GM23338 (cell line): ENCODE measurements around the gene MAVS. TPM values are rescaled to one million over a fixed set of nuclear protein-coding genes. Genes with fewer than 3 reads are reported as not detected.

Experiments used
- ATAC-seq: fragments of 200-7000 bp; cut with Tn5 transposase; 3 replicates; pipeline ENCODE4 v1.9.1; 2020
- DNase-seq: peaks from one replicate; pipeline ENCODE4 v3.0.0-alpha.2; 2015; ENCODE audit warnings: low spot score
- H2AFZ ChIP-seq: fragments of 200-600 bp; sonication (generic); 2 replicates; pipeline ENCODE4 v1.8.0; 2016; ENCODE audit warnings: antibody characterized with exemption, mild to moderate bottlenecking, moderate library complexity
- H3F3A ChIP-seq: fragments of 200-600 bp; sonication (generic); replicated peaks from 2 replicates; pipeline ENCODE4 v1.8.0; 2017; ENCODE audit warnings: antibody characterized with exemption, mixed run types, low read depth
- H3K27ac ChIP-seq: fragments of 200-600 bp; sonication (generic); 2 replicates; pipeline ENCODE4 v1.6.1; 2016; ENCODE audit warnings: low read depth
- H3K27me3 ChIP-seq: fragments of 200-600 bp; sonication (generic); 2 replicates; pipeline ENCODE4 v1.8.0; 2016; ENCODE audit warnings: mild to moderate bottlenecking, mixed run types, moderate library complexity; ENCODE audit not compliant: insufficient read depth
- H3K36me3 ChIP-seq: fragments of 200-600 bp; sonication (generic); 2 replicates; pipeline ENCODE4 v1.8.0; 2016; ENCODE audit warnings: mild to moderate bottlenecking; ENCODE audit not compliant: insufficient read depth
- H3K4me1 ChIP-seq: fragments of 200-600 bp; sonication (generic); 2 replicates; pipeline ENCODE4 v1.8.0; 2016; ENCODE audit warnings: mild to moderate bottlenecking, moderate library complexity; ENCODE audit not compliant: insufficient read depth
- H3K4me2 ChIP-seq: fragments of 200-600 bp; sonication (generic); 2 replicates; pipeline ENCODE4 v1.7.1; 2017; ENCODE audit warnings: mixed run types
- H3K4me3 ChIP-seq: fragments of 200-600 bp; sonication (generic); 2 replicates; pipeline ENCODE4 v1.6.1; 2016; ENCODE audit warnings: mixed run types
- H3K79me2 ChIP-seq: fragments of 200-600 bp; sonication (generic); replicated peaks from 2 replicates; pipeline ENCODE4 v1.8.0; 2017; ENCODE audit warnings: mild to moderate bottlenecking; ENCODE audit not compliant: insufficient read depth
- H3K9me2 ChIP-seq: fragments of 200-600 bp; sonication (generic); 2 replicates; pipeline ENCODE4 v1.8.0; 2017; ENCODE audit not compliant: insufficient read depth
- H4K20me1 ChIP-seq: fragments of 200-600 bp; sonication (generic); replicated peaks from 2 replicates; pipeline ENCODE4 v1.8.0; 2017; ENCODE audit warnings: mild to moderate bottlenecking; ENCODE audit not compliant: insufficient read depth
- H3K27ac Mint-ChIP-seq: 2 replicates; pipeline ENCODE4 v1.8.0; 2020; ENCODE audit warnings: inconsistent platforms, mild to moderate bottlenecking, moderate library complexity, mixed read lengths
- H3K27me3 Mint-ChIP-seq: 3 replicates; pipeline ENCODE4 v1.8.0; 2022; ENCODE audit warnings: low read depth, mild to moderate bottlenecking, moderate library complexity, mixed read lengths, inconsistent platforms; ENCODE audit not compliant: insufficient read depth, poor library complexity
- H3K36me3 Mint-ChIP-seq: 3 replicates; pipeline ENCODE4 v1.8.0; 2021; ENCODE audit warnings: low read depth, mild to moderate bottlenecking, inconsistent platforms, moderate library complexity, mixed read lengths
- H3K4me1 Mint-ChIP-seq: 3 replicates; pipeline ENCODE4 v1.8.0; 2020; ENCODE audit warnings: mild to moderate bottlenecking, inconsistent platforms, mixed read lengths
- H3K4me3 Mint-ChIP-seq: 3 replicates; pipeline ENCODE4 v1.8.0; 2021; ENCODE audit warnings: moderate library complexity, mild to moderate bottlenecking, inconsistent platforms, mixed read lengths
- H3K9me3 Mint-ChIP-seq: 3 replicates; pipeline ENCODE4 v1.8.0; 2020; ENCODE audit warnings: moderate library complexity, mild to moderate bottlenecking, inconsistent platforms, mixed read lengths
- CREB1 ChIP-seq: fragments of 250-450 bp; sonication (Bioruptor Pico); IDR thresholded peaks from 2 replicates; pipeline ENCODE4 v1.5.0; 2020; ENCODE audit warnings: low read depth, mild to moderate bottlenecking, moderate library complexity
- EZH2 ChIP-seq: fragments of 200-600 bp; sonication (generic); IDR thresholded peaks from one replicate; pipeline ENCODE4 v1.8.0; 2017; ENCODE audit warnings: antibody characterized with exemption, mild to moderate bottlenecking, low read depth; ENCODE audit not compliant: unreplicated experiment
- EZH2phosphoT487 ChIP-seq: fragments of 200-600 bp; sonication (generic); IDR thresholded peaks from one replicate; pipeline ENCODE4 v1.8.1; 2018; ENCODE audit warnings: antibody characterized with exemption; ENCODE audit not compliant: unreplicated experiment
- JUNB ChIP-seq: IDR thresholded peaks from one replicate; pipeline ENCODE4 v1.6.1; 2016; ENCODE audit warnings: antibody characterized with exemption; ENCODE audit not compliant: unreplicated experiment
- NANOG ChIP-seq: IDR thresholded peaks from 2 replicates; pipeline ENCODE4 v1.6.1; 2016; ENCODE audit warnings: antibody characterized with exemption, borderline replicate concordance
- POLR2AphosphoS5 ChIP-seq: IDR thresholded peaks from 2 replicates; pipeline ENCODE4 v1.6.1; 2016; ENCODE audit warnings: antibody characterized with exemption, low read depth
- STAT1 ChIP-seq: IDR thresholded peaks from one replicate; pipeline ENCODE4 v1.6.1; 2016; ENCODE audit warnings: antibody characterized with exemption; ENCODE audit not compliant: unreplicated experiment
- ZNF114 ChIP-seq: fragments of 250-450 bp; sonication (Bioruptor Pico); IDR thresholded peaks from 2 replicates; pipeline ENCODE4 v1.5.0; 2020; ENCODE audit warnings: mild to moderate bottlenecking, moderate library complexity
- ZNF331 ChIP-seq: fragments of 250-450 bp; sonication (Bioruptor Pico); IDR thresholded peaks from 2 replicates; pipeline ENCODE4 v1.5.0; 2020; ENCODE audit warnings: low read depth, mild to moderate bottlenecking, moderate library complexity
- polyA plus RNA-seq: library from polyadenylated mRNA; unstranded; fragments of >200 nt; fragmentation: Nextera tagmentation; extraction: Ambion mirVana; gene quantifications from 2 replicates; pipeline ENCODE4 v1.2.1, GENCODE V29; 2016
- total RNA-seq: library from RNA; depleted of rRNA; stranded (reverse); fragments of >200 nt; shearing (Covaris generic); gene quantifications from 2 replicates; pipeline ENCODE4 v1.2.3, GENCODE V29; 2014
- TF ChIP-seq, protein P1 (sequence below): IDR thresholded peaks from one replicate; pipeline ENCODE4 v1.6.1; 2018; ENCODE audit warnings: antibody characterized with exemption; ENCODE audit not compliant: unreplicated experiment
- TF ChIP-seq, protein P2 (sequence below), 2 experiments: fragments of 200-600 bp in 1 of 2; sonication (generic) in 1 of 2; conservative IDR thresholded peaks; 2 replicates each; pipeline versions ENCODE4 v1.5.1 to v1.6.1; 2016 to 2017; ENCODE audit warnings: antibody characterized with exemption in 2 of 2, low read depth in 2 of 2, mild to moderate bottlenecking in 2 of 2, moderate library complexity in 1 of 2
- TF ChIP-seq, protein P3 (sequence below): fragments of 250-450 bp; sonication (Bioruptor Pico); IDR thresholded peaks from 2 replicates; pipeline ENCODE4 v1.5.0; 2020; ENCODE audit warnings: mild to moderate bottlenecking, moderate library complexity
- TF ChIP-seq, protein P4 (sequence below): IDR thresholded peaks from 2 replicates; pipeline ENCODE4 v1.6.1; 2016; ENCODE audit warnings: antibody characterized with exemption

MAVS gene
- total and polyA plus RNA-seq, 2 experiments from 2014 or later = 5.2 to 21.8 TPM

DNA sequence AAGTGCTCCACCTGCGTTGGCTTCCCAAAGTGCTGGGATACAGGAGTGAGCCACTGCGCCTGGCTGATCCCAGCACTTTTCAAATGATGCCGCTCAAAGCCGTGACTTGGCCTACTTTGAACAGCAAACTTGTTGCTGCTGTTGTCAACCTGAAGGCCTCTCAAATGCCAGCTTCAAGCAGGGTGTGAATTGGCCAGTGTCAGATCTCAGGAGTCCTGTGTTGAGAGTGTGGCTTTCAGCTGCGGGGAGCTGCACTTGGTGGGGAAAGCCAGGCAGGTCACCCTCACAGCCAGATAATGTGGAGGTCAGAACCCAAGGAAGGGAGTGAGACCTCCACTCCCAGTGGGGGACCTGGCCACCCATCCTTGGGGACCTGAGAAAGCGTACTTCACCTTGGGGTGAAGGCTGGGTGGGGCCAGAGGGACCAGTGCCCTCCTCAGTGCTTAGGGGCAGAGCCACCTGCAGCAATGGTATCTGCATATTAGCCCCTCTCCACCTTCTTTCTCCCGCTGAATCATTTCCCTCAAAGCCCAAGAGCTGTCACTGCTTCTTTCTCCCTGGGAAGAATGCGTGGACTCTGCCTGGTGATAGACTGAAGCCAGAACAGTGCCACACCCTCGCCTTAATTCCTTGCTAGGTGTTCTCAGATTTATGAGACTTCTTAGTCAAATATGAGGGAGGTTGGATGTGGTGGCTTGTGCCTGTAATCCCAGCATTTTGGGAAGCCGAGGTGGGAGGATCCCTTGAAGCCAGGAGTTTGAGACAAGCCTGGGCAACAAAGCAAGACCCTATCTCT is 23.4 kb downstream of the MAVS start:
- H3K4me1 ChIP-seq = no peaks in the 10 kb centered on the region
- Mint-ChIP-seq H3K4me3 (no peak overlapping the region), H3K9me3 (no peaks in the 10 kb centered on the region), H3K36me3 (peaks cover 18% of the 10 kb centered on the region), H3K27me3 (peaks cover 9% of the 10 kb centered on the region), H3K27ac (no peak overlapping the region), H3K4me1 (no peaks in the 10 kb centered on the region)
- TF ChIP-seq, protein P1, sequence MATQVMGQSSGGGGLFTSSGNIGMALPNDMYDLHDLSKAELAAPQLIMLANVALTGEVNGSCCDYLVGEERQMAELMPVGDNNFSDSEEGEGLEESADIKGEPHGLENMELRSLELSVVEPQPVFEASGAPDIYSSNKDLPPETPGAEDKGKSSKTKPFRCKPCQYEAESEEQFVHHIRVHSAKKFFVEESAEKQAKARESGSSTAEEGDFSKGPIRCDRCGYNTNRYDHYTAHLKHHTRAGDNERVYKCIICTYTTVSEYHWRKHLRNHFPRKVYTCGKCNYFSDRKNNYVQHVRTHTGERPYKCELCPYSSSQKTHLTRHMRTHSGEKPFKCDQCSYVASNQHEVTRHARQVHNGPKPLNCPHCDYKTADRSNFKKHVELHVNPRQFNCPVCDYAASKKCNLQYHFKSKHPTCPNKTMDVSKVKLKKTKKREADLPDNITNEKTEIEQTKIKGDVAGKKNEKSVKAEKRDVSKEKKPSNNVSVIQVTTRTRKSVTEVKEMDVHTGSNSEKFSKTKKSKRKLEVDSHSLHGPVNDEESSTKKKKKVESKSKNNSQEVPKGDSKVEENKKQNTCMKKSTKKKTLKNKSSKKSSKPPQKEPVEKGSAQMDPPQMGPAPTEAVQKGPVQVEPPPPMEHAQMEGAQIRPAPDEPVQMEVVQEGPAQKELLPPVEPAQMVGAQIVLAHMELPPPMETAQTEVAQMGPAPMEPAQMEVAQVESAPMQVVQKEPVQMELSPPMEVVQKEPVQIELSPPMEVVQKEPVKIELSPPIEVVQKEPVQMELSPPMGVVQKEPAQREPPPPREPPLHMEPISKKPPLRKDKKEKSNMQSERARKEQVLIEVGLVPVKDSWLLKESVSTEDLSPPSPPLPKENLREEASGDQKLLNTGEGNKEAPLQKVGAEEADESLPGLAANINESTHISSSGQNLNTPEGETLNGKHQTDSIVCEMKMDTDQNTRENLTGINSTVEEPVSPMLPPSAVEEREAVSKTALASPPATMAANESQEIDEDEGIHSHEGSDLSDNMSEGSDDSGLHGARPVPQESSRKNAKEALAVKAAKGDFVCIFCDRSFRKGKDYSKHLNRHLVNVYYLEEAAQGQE = no peak
- no peak for TF ChIP-seq NANOG
- no peak for TF ChIP-seq EZH2phosphoT487
- no peak for TF ChIP-seq POLR2AphosphoS5
- TF ChIP-seq JUNB = no peak
- TF ChIP-seq ZNF114 (CRISPR knock-in tag) = no peak
- TF ChIP-seq STAT1 = no peak
- TF ChIP-seq, protein P2, sequence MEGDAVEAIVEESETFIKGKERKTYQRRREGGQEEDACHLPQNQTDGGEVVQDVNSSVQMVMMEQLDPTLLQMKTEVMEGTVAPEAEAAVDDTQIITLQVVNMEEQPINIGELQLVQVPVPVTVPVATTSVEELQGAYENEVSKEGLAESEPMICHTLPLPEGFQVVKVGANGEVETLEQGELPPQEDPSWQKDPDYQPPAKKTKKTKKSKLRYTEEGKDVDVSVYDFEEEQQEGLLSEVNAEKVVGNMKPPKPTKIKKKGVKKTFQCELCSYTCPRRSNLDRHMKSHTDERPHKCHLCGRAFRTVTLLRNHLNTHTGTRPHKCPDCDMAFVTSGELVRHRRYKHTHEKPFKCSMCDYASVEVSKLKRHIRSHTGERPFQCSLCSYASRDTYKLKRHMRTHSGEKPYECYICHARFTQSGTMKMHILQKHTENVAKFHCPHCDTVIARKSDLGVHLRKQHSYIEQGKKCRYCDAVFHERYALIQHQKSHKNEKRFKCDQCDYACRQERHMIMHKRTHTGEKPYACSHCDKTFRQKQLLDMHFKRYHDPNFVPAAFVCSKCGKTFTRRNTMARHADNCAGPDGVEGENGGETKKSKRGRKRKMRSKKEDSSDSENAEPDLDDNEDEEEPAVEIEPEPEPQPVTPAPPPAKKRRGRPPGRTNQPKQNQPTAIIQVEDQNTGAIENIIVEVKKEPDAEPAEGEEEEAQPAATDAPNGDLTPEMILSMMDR (conservative IDR thresholded peaks at IDR 0.05; ENCODE audit: low read depth in 2 of 2) = no peak
- TF ChIP-seq CREB1 (CRISPR knock-in tag) = no peak
- TF ChIP-seq ZNF331 (CRISPR knock-in tag) = no peak
- TF ChIP-seq EZH2 = no peak
- TF ChIP-seq, protein P3, sequence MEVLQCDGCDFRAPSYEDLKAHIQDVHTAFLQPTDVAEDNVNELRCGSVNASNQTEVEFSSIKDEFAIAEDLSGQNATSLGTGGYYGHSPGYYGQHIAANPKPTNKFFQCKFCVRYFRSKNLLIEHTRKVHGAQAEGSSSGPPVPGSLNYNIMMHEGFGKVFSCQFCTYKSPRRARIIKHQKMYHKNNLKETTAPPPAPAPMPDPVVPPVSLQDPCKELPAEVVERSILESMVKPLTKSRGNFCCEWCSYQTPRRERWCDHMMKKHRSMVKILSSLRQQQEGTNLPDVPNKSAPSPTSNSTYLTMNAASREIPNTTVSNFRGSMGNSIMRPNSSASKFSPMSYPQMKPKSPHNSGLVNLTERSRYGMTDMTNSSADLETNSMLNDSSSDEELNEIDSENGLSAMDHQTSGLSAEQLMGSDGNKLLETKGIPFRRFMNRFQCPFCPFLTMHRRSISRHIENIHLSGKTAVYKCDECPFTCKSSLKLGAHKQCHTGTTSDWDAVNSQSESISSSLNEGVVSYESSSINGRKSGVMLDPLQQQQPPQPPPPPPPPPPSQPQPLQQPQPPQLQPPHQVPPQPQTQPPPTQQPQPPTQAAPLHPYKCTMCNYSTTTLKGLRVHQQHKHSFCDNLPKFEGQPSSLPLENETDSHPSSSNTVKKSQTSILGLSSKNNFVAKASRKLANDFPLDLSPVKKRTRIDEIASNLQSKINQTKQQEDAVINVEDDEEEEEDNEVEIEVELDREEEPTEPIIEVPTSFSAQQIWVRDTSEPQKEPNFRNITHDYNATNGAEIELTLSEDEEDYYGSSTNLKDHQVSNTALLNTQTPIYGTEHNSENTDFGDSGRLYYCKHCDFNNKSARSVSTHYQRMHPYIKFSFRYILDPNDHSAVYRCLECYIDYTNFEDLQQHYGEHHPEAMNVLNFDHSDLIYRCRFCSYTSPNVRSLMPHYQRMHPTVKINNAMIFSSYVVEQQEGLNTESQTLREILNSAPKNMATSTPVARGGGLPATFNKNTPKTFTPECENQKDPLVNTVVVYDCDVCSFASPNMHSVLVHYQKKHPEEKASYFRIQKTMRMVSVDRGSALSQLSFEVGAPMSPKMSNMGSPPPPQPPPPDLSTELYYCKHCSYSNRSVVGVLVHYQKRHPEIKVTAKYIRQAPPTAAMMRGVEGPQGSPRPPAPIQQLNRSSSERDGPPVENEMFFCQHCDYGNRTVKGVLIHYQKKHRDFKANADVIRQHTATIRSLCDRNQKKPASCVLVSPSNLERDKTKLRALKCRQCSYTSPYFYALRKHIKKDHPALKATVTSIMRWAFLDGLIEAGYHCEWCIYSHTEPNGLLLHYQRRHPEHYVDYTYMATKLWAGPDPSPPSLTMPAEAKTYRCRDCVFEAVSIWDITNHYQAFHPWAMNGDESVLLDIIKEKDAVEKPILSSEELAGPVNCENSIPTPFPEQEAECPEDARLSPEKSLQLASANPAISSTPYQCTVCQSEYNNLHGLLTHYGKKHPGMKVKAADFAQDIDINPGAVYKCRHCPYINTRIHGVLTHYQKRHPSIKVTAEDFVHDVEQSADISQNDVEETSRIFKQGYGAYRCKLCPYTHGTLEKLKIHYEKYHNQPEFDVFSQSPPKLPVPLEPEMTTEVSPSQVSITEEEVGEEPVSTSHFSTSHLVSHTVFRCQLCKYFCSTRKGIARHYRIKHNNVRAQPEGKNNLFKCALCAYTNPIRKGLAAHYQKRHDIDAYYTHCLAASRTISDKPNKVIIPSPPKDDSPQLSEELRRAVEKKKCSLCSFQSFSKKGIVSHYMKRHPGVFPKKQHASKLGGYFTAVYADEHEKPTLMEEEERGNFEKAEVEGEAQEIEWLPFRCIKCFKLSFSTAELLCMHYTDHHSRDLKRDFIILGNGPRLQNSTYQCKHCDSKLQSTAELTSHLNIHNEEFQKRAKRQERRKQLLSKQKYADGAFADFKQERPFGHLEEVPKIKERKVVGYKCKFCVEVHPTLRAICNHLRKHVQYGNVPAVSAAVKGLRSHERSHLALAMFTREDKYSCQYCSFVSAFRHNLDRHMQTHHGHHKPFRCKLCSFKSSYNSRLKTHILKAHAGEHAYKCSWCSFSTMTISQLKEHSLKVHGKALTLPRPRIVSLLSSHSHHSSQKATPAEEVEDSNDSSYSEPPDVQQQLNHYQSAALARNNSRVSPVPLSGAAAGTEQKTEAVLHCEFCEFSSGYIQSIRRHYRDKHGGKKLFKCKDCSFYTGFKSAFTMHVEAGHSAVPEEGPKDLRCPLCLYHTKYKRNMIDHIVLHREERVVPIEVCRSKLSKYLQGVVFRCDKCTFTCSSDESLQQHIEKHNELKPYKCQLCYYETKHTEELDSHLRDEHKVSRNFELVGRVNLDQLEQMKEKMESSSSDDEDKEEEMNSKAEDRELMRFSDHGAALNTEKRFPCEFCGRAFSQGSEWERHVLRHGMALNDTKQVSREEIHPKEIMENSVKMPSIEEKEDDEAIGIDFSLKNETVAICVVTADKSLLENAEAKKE = no peak
- TF ChIP-seq, protein P4, sequence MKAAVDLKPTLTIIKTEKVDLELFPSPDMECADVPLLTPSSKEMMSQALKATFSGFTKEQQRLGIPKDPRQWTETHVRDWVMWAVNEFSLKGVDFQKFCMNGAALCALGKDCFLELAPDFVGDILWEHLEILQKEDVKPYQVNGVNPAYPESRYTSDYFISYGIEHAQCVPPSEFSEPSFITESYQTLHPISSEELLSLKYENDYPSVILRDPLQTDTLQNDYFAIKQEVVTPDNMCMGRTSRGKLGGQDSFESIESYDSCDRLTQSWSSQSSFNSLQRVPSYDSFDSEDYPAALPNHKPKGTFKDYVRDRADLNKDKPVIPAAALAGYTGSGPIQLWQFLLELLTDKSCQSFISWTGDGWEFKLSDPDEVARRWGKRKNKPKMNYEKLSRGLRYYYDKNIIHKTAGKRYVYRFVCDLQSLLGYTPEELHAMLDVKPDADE = no peak
- H3K36me3 ChIP-seq = 0 out of 2 replicates have a peak, but pooled peaks cover 3% of the 10 kb centered on the region
- DNase-seq (no peak), ATAC-seq (no peak)
- no peaks in the 10 kb centered on the region for H3K9me2 ChIP-seq
- H3K4me2 ChIP-seq = no peak overlapping the region
- no peak overlapping the region for H2AFZ ChIP-seq
- no peaks in the 10 kb centered on the region for H3F3A ChIP-seq
- H3K79me2 ChIP-seq = no peaks in the 10 kb centered on the region
- no peak overlapping the region for H3K4me3 ChIP-seq
- no peaks in the 10 kb centered on the region for H3K27me3 ChIP-seq
- H4K20me1 ChIP-seq = no peaks in the 10 kb centered on the region; the same call in 1 of the 2 replicates
- no peak overlapping the region for H3K27ac ChIP-seq
